NCI-H2196 (cell line): ENCODE data around the gene CLCN2.
A peak's percentile ranks its signal among the peaks of the same experiment; 100 is the strongest.

ENCODE experiments used
- DNase-seq: peaks from one replicate; lab custom pipeline; 2025; ENCODE audit not compliant: unreplicated experiment; lab: John Stamatoyannopoulos, UW

Gene CLCN2

GRCh38 chr3:184299488-184300377 lies 61.7 kb downstream of the CLCN2 start:
- DNase-seq: no peak

DNA sequence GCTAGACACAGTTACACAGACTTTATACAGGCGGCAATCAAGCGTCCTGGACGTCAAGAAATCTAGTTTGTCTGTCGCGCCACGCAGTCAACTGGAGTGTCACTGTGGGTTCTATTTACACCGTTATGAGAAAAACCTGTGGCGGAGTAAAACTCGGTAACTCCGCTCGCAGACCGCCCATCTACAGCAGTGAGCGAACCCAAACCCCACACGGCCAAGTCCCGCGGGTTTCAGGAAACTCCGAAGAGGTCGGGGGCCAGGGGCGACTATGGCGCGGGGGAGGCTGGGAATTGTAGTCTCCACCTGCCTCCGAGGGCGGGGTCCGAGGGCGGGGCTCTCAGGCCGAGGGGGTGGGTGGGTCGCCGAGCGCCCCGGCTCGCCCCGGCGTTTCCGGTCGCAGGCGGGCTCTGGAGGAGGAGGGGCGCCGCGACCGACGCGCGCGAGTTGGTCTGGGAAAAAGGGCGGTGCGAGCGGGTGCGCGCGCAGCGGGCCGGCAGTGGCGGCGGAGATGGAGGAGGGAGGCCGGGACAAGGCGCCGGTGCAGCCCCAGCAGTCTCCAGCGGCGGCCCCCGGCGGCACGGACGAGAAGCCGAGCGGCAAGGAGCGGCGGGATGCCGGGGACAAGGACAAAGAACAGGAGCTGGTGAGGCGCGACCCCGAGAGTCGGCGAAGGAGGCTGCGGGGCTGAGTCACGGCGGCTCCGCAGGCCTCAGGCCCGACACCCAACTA lies 62.5 kb downstream of the CLCN2 start, which contains the start of gene PSMD2:
Gene PSMD2, plus strand, starts transcription at position 483 of the 729 bp plus-strand sequence. Its CDS starts 26 bp downstream, at position 509.
- peak; percentile 100 for DNase-seq

GRCh38 chr3:184296616-184297015 lies 64.8 kb downstream of the CLCN2 start:
- no peak for DNase-seq
